CD8-positive, alpha-beta memory T cell (primary cell): ENCODE measurements around the gene RPH3AL. TPM values are rescaled to one million over a fixed set of nuclear protein-coding genes. Genes with fewer than 3 reads are reported as not detected.

Experiments
- CTCF ChIA-PET: fragments of 350-600 bp; sonication (Branson Sonifier 250); formaldehyde crosslinking; loops from one replicate; lab custom pipeline; 2021; ENCODE audit warnings: antibody characterized with exemption; lab: Charles Lee
- POLR2A ChIA-PET: fragments of 350-600 bp; sonication (Branson Sonifier 250); formaldehyde crosslinking; loops from one replicate; lab custom pipeline; 2021; ENCODE audit warnings: antibody characterized with exemption; lab: Charles Lee
- DNase-seq, 5 donors: peaks; one replicate each; pipeline versions ENCODE4 v3.0.0 to v3.0.0-alpha.2; 2020 to 2022; ENCODE audit warnings: mixed read lengths in 1 of 5
- H3K27ac ChIP-seq: one replicate; pipeline ENCODE4 v1.7.0; 2013; ENCODE audit warnings: low read depth, mild to moderate bottlenecking, low read length, moderate library complexity
- H3K27me3 ChIP-seq: 2 replicates; pipeline ENCODE4 v1.7.0; 2013; ENCODE audit warnings: low read length, mild to moderate bottlenecking; ENCODE audit not compliant: insufficient read depth, poor library complexity, severe bottlenecking
- H3K36me3 ChIP-seq: 2 replicates; pipeline ENCODE4 v1.7.0; 2013; ENCODE audit warnings: mild to moderate bottlenecking, low read length, moderate library complexity; ENCODE audit not compliant: insufficient read depth
- H3K4me1 ChIP-seq: 2 replicates; pipeline ENCODE4 v1.7.0; 2013; ENCODE audit warnings: mild to moderate bottlenecking, low read length, moderate library complexity; ENCODE audit not compliant: insufficient read depth
- H3K4me3 ChIP-seq: 2 replicates; pipeline ENCODE4 v1.7.0; 2013; ENCODE audit warnings: mild to moderate bottlenecking, low read length
- H3K9me3 ChIP-seq: 2 replicates; pipeline ENCODE4 v1.7.0; 2013; ENCODE audit warnings: mild to moderate bottlenecking, low read length
- H3K27ac Mint-ChIP-seq, 8 donors: one replicate each; pipeline ENCODE4 v1.8.0; 2020 to 2021; ENCODE audit warnings: mixed read lengths in 8 of 8, mild to moderate bottlenecking in 6 of 8, inconsistent platforms in 3 of 8, moderate library complexity in 3 of 8
- H3K27me3 Mint-ChIP-seq, 2 donors: one replicate each; pipeline ENCODE4 v1.8.0; 2020 to 2021; ENCODE audit warnings: mixed read lengths in 2 of 2, mild to moderate bottlenecking in 1 of 2, moderate library complexity in 1 of 2
- H3K36me3 Mint-ChIP-seq, 3 donors: one replicate each; pipeline ENCODE4 v1.8.0; 2020 to 2021; ENCODE audit warnings: mixed read lengths in 3 of 3, inconsistent platforms in 1 of 3, mild to moderate bottlenecking in 1 of 3
- H3K4me1 Mint-ChIP-seq, 3 donors: one replicate each; pipeline ENCODE4 v1.8.0; 2020 to 2021; ENCODE audit warnings: mixed read lengths in 3 of 3, inconsistent platforms in 1 of 3, mild to moderate bottlenecking in 1 of 3
- H3K4me3 Mint-ChIP-seq, 7 donors: one replicate each; pipeline ENCODE4 v1.8.0; 2020 to 2021; ENCODE audit warnings: mixed read lengths in 7 of 7, mild to moderate bottlenecking in 6 of 7, moderate library complexity in 4 of 7, inconsistent platforms in 2 of 7
- H3K9me3 Mint-ChIP-seq, 5 donors: one replicate each; pipeline ENCODE4 v1.8.0; 2020 to 2022; ENCODE audit warnings: mixed read lengths in 5 of 5, mild to moderate bottlenecking in 3 of 5, moderate library complexity in 2 of 5, inconsistent platforms in 1 of 5
- polyA plus RNA-seq: library from polyadenylated mRNA; unstranded; fragments of 300-500 nt; fragmentation: Illumina TruSeq; gene quantifications from one replicate; pipeline ENCODE4 v1.2.3, GENCODE V29; 2021
- total RNA-seq, 2 experiments: library from RNA; stranded (reverse); gene quantifications; one replicate each; pipeline ENCODE4 v1.2.3, GENCODE V29; 2021

RPH3AL gene
- total and polyA plus RNA-seq, 3 experiments from 2014 or later = 0.91 to 3.7 (median 2.0) TPM

DNA sequence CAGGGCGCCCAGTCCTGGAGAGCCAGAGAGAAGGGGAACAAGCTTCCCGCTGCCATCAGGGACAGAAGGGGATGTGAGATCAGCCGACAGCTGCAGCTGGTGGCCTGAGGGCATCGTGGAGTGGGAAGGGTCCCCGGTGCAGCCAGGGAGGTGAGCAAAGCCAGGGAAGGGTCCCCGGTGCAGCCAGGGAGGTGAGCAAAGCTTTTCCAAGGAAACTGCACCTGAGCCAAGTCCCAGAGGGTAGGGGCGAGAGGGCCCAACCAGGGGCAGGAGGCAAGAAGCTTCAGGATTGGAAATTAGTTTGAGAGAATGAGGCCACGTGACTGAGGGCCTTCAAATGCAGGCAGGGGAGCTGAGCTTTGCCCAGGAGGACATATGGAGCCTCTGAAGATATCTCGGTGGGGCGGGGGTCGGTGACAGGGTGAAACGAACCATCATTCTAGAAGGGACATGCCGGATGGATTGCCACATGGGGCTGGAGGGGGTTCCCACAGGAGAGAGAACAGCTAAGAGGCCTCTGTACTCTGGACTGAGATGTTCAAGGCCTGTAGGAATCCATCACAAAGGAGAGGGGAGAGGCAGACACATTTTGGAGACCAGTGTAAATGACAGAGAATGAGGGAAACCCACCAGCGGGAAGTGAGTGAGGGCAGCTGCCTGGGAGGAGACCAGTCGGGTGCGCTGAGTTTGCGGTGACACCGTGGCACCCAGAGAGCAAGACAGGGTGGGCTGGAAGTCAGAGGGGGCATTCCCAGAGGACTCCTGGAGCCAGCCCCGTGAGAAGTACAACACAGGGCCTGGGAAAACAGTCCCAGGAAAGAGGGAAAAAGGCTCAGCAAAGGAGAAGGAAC is 31.4 kb upstream of the RPH3AL start:
- Mint-ChIP-seq H3K4me1 (peaks cover 18 to 23% (median 19%) of the 10 kb centered on the region in 3 donors), H3K9me3 (no peaks in the 10 kb centered on the region), H3K4me3 (peak overlapping the region; percentile 62 to 86 (median 82)), H3K27ac (peak overlapping the region in 4 of 8 donors; percentile 57 to 92 (median 79)), H3K36me3 (no peaks in the 10 kb centered on the region), H3K27me3 (peaks cover 3 to 10% of the 10 kb centered on the region in 2 donors)
- no peak overlapping the region for H3K4me3 ChIP-seq
- H3K4me1 ChIP-seq = peaks cover 6% of the 10 kb centered on the region
- ChIA-PET CTCF (interaction anchor here (1.1 kb wide), 1 partner anchor 28 kb away, joined by 3 read pairs; no protein-coding TSS in a partner anchor), POLR2A (no interaction called here)
- DNase-seq = no peak
- H3K27me3 ChIP-seq = no peaks in the 10 kb centered on the region
- no peak overlapping the region for H3K27ac ChIP-seq
- H3K9me3 ChIP-seq = no peaks in the 10 kb centered on the region
- no peaks in the 10 kb centered on the region for H3K36me3 ChIP-seq

DNA sequence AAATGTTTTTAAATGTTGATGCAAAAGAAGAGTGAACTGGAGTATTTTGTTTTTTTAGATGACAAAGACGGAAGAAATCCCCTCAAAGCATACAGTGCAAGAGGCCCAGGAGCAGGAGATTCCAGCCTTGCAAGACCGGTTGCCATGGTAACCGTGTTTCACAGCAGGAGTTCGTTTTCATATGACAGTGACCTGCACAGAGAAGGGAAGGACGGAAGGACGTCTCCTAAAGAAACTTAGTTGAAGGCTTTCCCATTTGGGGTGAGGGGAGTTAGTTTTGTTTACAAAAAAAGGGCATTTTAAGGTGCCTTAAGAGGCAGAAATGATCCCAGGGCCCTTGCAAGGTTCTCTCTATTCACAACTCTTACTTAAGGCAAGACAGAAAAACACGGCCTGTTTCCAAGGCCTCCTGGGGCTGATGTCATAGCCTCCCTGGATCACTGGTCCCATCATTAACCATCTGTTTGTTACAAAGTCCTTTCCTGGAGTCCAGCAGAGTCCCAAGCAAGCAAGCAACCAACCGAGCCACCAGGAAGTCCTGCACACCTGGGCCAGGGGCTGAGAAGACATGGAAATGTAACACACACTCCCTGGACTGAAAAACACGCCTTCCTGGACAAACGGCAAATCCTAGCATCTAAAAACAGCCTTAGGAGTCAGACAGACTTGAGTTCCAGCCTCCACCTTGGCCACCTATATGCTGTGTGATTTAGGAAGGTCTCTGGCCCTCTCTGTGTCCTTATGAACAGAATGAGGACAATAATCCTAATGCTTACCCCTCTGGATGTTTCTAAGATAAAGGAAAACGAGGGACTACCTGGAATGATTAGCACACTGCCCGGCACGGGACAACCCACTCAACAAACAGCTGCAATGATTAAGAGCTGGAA is 30.3 kb upstream of the RPH3AL start:
- CTCF ChIA-PET = no interaction called here
- POLR2A ChIA-PET = no interaction called here
- no peaks in the 10 kb centered on the region for H3K9me3 Mint-ChIP-seq
- peaks cover 3 to 9% of the 10 kb centered on the region in 2 donors for H3K27me3 Mint-ChIP-seq
- Histone ChIP-seq H3K27ac (no peak overlapping the region), H3K9me3 (no peaks in the 10 kb centered on the region), H3K27me3 (no peaks in the 10 kb centered on the region), H3K4me1 (peaks cover 6% of the 10 kb centered on the region), H3K36me3 (no peaks in the 10 kb centered on the region), H3K4me3 (no peak overlapping the region)
- H3K27ac Mint-ChIP-seq = peak overlapping the region in 3 of 8 donors; percentile 12 to 70 (median 59)
- peaks cover 18 to 23% (median 19%) of the 10 kb centered on the region in 3 donors for H3K4me1 Mint-ChIP-seq
- H3K36me3 Mint-ChIP-seq = no peaks in the 10 kb centered on the region
- DNase-seq = no peak
- peak overlapping the region in 5 of 7 donors; percentile 2 to 84 (median 74) for H3K4me3 Mint-ChIP-seq

- POLR2A ChIA-PET = no interaction called here
These were observed 29.5 kb upstream of the RPH3AL start for GRCh38 chr17:381941-382643.

GRCh38 chr17:381516-381915 is 28.9 kb upstream of the RPH3AL start:
- Histone ChIP-seq H3K36me3 (no peaks in the 10 kb centered on the region), H3K4me1 (peaks cover 4% of the 10 kb centered on the region), H3K27ac (no peak overlapping the region), H3K4me3 (no peak overlapping the region), H3K27me3 (no peaks in the 10 kb centered on the region), H3K9me3 (no peaks in the 10 kb centered on the region)
- POLR2A ChIA-PET = no interaction called here
- no peaks in the 10 kb centered on the region for H3K36me3 Mint-ChIP-seq
- peaks cover 0 to 2% of the 10 kb centered on the region in 2 donors for H3K27me3 Mint-ChIP-seq
- CTCF ChIA-PET = no interaction called here
- H3K27ac Mint-ChIP-seq = peak overlapping the region in 6 of 8 donors; percentile 24 to 90 (median 73)
- no peaks in the 10 kb centered on the region for H3K9me3 Mint-ChIP-seq
- DNase-seq = no peak
- H3K4me3 Mint-ChIP-seq = peak overlapping the region in 2 of 7 donors; percentile 24 to 75
- peaks cover 14 to 18% (median 17%) of the 10 kb centered on the region in 3 donors for H3K4me1 Mint-ChIP-seq

More at GRCh38 chr17:381941-382643, 29.5 kb upstream of the RPH3AL start:
- no peak overlapping the region for H3K27ac ChIP-seq
- H3K4me3 Mint-ChIP-seq = peak overlapping the region in 3 of 7 donors; percentile 16 to 75 (median 52)
- no peaks in the 10 kb centered on the region for H3K9me3 ChIP-seq
- no peak overlapping the region for H3K4me3 ChIP-seq
- peaks cover 18 to 23% (median 19%) of the 10 kb centered on the region in 3 donors for H3K4me1 Mint-ChIP-seq
- H3K27ac Mint-ChIP-seq = peak overlapping the region in 2 of 8 donors; percentile 20 to 59
- H3K27me3 Mint-ChIP-seq = peaks cover 4% of the 10 kb centered on the region in 2 donors
- H3K36me3 ChIP-seq = no peaks in the 10 kb centered on the region
- CTCF ChIA-PET = no interaction called here
- H3K9me3 Mint-ChIP-seq = no peaks in the 10 kb centered on the region
- DNase-seq = no peak
- peaks cover 6% of the 10 kb centered on the region for H3K4me1 ChIP-seq
- H3K27me3 ChIP-seq = no peaks in the 10 kb centered on the region
- H3K36me3 Mint-ChIP-seq = no peaks in the 10 kb centered on the region

DNA sequence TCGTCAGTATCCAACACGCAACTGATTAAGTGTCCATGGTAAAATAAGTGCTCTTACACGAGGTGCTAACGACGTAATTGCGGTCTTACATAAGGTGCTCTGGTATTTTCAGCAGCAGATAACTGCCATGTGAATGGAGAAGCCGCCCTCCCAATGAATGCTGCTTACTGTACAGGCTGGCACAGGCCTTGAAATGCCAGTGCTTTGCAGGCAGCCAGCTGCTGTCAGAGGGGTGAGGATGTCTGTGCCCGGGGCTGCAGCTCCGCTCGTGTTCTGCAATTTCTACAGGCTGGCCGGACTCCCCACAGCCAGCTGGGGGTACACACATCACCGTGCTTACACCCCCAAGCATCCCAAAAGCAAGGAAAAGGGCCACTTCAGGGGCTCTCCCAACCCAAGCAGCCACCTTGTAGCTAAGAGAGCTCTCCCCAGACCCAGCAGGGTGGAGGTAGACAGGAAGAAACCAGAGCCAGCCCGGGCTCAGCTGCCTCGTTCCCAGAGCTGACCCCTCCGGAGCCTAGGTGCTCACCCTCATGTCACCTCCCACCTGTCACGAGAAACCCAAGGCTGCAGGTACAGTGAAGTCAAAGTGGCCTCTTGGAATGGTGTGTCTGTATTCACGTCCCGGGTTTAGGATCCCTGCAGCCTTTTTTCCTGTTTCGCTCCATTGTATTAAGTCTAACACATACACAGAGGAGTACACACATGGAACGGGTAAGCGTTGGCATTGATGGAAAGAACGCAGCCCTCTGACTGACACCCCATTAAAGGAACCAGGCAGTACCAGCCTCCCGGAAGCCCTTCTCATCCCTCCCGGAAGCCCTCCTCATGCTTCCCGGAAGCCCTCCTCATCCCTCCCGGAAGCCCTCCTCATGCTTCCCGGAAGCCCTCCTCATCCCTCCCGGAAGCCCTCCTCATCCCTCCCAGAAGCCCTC is 27.2 kb upstream of the RPH3AL start:
- POLR2A ChIA-PET = no interaction called here
- peaks cover 12 to 15% (median 15%) of the 10 kb centered on the region in 3 donors for H3K4me1 Mint-ChIP-seq

DNA sequence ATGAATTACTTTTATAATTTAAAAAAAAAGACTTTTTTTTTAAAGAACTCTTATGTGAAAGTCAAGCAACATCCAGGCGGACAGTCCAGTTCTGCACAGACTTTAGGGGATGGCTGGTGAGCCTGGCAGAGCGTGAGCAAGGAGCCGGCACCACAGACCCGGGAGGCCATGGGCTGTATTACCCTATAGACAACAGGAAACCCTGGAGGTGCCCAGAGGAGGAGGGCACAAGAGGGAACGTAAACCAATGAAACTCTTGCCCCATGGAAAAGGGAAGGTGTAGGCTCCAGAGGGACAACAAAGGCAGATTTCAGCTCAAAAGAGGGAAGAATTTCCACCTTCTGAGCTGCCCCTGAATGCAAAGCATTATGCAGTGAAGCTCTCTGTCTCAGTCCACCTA is 25.5 kb upstream of the RPH3AL start:
- ChIA-PET CTCF (no interaction called here), POLR2A (interaction anchor here (0.5 kb wide), 1 partner anchor 9 kb away, joined by 8 read pairs; no protein-coding TSS in a partner anchor)
- DNase-seq = no peak
- H3K36me3 ChIP-seq = no peaks in the 10 kb centered on the region
- Mint-ChIP-seq H3K27ac (no peak overlapping the region), H3K36me3 (no peaks in the 10 kb centered on the region), H3K4me1 (peaks cover 4 to 5% (median 4%) of the 10 kb centered on the region in 3 donors), H3K9me3 (no peaks in the 10 kb centered on the region), H3K4me3 (no peak overlapping the region), H3K27me3 (peaks cover 0 to 2% of the 10 kb centered on the region in 2 donors)
- H3K9me3 ChIP-seq = no peaks in the 10 kb centered on the region
- no peak overlapping the region for H3K4me3 ChIP-seq
- H3K27me3 ChIP-seq = no peaks in the 10 kb centered on the region
- H3K27ac ChIP-seq = no peak overlapping the region
- H3K4me1 ChIP-seq = no peaks in the 10 kb centered on the region

More for the DNA sequence above, 27.2 kb upstream of the RPH3AL start:
- H3K27me3 ChIP-seq = no peaks in the 10 kb centered on the region
- no peaks in the 10 kb centered on the region for H3K9me3 ChIP-seq
- no peaks in the 10 kb centered on the region for H3K9me3 Mint-ChIP-seq
- H3K27ac ChIP-seq = no peak overlapping the region
- no peaks in the 10 kb centered on the region for H3K36me3 ChIP-seq
- CTCF ChIA-PET = no interaction called here
- H3K4me3 Mint-ChIP-seq = no peak overlapping the region
- DNase-seq = no peak
- H3K4me1 ChIP-seq = no peaks in the 10 kb centered on the region
- peak overlapping the region in 1 of 8 donors; percentile 23 for H3K27ac Mint-ChIP-seq
- no peak overlapping the region for H3K4me3 ChIP-seq
- peaks cover 0 to 2% of the 10 kb centered on the region in 2 donors for H3K27me3 Mint-ChIP-seq
- H3K36me3 Mint-ChIP-seq = no peaks in the 10 kb centered on the region
